Right cardiac atrium (tissue), 5 donors: ENCODE results near the gene SULT1A2. TPM values are rescaled to one million over a fixed set of nuclear protein-coding genes. Genes with fewer than 3 reads are reported as not detected.
"Not testable (repeated sequence)": the region's sequence is repeated elsewhere in the genome, so short reads cannot be mapped to it uniquely, and the experiment has no call there.

Experiments
- ATAC-seq, 2 donors: fragments of 200-7000 bp; cut with Tn5 transposase; one replicate each; pipeline versions ENCODE4 v1.8.0 to v1.9.1; 2020; ENCODE audit warnings: moderate library complexity in 2 of 2, mild to moderate bottlenecking in 1 of 2
- DNase-seq, 3 donors: peaks; one replicate each; pipeline ENCODE4 v3.0.0-alpha.2; 2020
- H3K27ac ChIP-seq: one replicate; pipeline ENCODE4 v1.5.1; 2013; ENCODE audit warnings: mild to moderate bottlenecking, low read length, control low read depth, moderate library complexity
- H3K27me3 ChIP-seq: one replicate; pipeline ENCODE4 v1.6.1; 2013; ENCODE audit not compliant: control insufficient read depth, insufficient read depth
- H3K4me1 ChIP-seq: one replicate; pipeline ENCODE4 v1.6.1; 2013; ENCODE audit warnings: low read length; ENCODE audit not compliant: control insufficient read depth, insufficient read depth
- H3K4me3 ChIP-seq: one replicate; pipeline ENCODE4 v1.5.1; 2013; ENCODE audit warnings: low read length, control low read depth
- H3K9me3 ChIP-seq: one replicate; pipeline ENCODE4 v1.6.1; 2013; ENCODE audit warnings: low read length; ENCODE audit not compliant: control insufficient read depth
- WGBS: extraction: QIAGEN DNeasy Blood & Tissue Kit; methylation state at CpG from one replicate; pipeline ENCODE4 v1.1.7; 2013; 5-methylcytosine and 5-hydroxymethylcytosine counted together
- intact Hi-C, 4 donors: fragments of 100-400 bp; cut with DNase I; formaldehyde crosslinking; loops; one replicate each; pipeline versions ENCODE4 v1.11.0 to v1.14.0; 2022 to 2023
- polyA plus RNA-seq: library from polyadenylated mRNA; stranded (reverse); fragments of 200-250 nt; gene quantifications from one replicate; pipeline ENCODE4 v1.2.3, GENCODE V29; 2013
- total RNA-seq, 4 donors: library from RNA; stranded (reverse); fragmentation: NEBNext Ultra II Directional; extraction: Animal tissue kit (Norgen Biotek cat#: 25700); gene quantifications; one replicate each; pipeline ENCODE4 v1.2.1, GENCODE V29; 2021
- donor health status: healthy with polysubstance abuse.
- donor health status: DM: no; HTN: yes; CAD: no.
- donor health status: DM: no; HTN: no; CAD: no.
- donor health status: DM: no; HTN: yes; CAD: no; lungs with severe emphysema.
- donor health status: DM: yes; HTN: yes; CAD: no.

The SULT1A2 gene
- total and polyA plus RNA-seq, 5 donors: 2.1 to 3.8 (median 2.4) TPM

- H3K4me1 ChIP-seq, H3K9me3 ChIP-seq, intact Hi-C loops, H3K27ac ChIP-seq, H3K27me3 ChIP-seq: not testable (repeated sequence)
- ATAC-seq (peak; percentile 14 to 25), DNase-seq (peak; percentile 43 to 82 (median 76))
- peak overlapping the region; percentile 15 for H3K4me3 ChIP-seq
- WGBS: 69% methylated on average over 11 of the region's 11 CpGs
Measured at GRCh38 chr16:28608867-28609596, 12.2 kb upstream of the SULT1A2 start.

GRCh38 chr16:28608496-28608808, 11.6 kb upstream of the SULT1A2 start:
- H3K9me3 ChIP-seq, H3K27ac ChIP-seq, H3K27me3 ChIP-seq, H3K4me3 ChIP-seq, ATAC-seq, intact Hi-C loops, H3K4me1 ChIP-seq: not testable (repeated sequence)
- peak in 2 of 3 donors; percentile 26 to 54 for DNase-seq
- WGBS: 97% methylated on average over 6 of the region's 7 CpGs

- DNase-seq, H3K27me3 ChIP-seq, H3K27ac ChIP-seq, H3K9me3 ChIP-seq, intact Hi-C loops, ATAC-seq, H3K4me1 ChIP-seq, H3K4me3 ChIP-seq: not testable (repeated sequence)
- 98% methylated on average over 10 of the region's 10 CpGs for WGBS
Measured at GRCh38 chr16:28607681-28608495, 11.0 kb upstream of the SULT1A2 start.

GRCh38 chr16:28607116-28607623, 10.3 kb upstream of the SULT1A2 start:
- WGBS: 95% methylated on average over 9 of the region's 9 CpGs
- ATAC-seq: no peak
- peaks cover 6% of the 10 kb centered on the region for H3K4me1 ChIP-seq
- H3K9me3 ChIP-seq: no peaks in the 10 kb centered on the region
- H3K27ac ChIP-seq: no peak overlapping the region
- no peaks in the 10 kb centered on the region for H3K27me3 ChIP-seq
- H3K4me3 ChIP-seq: no peak overlapping the region
- intact Hi-C loops: no loop called here
- no peak for DNase-seq

- Histone ChIP-seq H3K4me1 (peaks cover 6% of the 10 kb centered on the region), H3K9me3 (no peaks in the 10 kb centered on the region), H3K27me3 (no peaks in the 10 kb centered on the region), H3K4me3 (no peak overlapping the region), H3K27ac (no peak overlapping the region)
- intact Hi-C loops: no loop called here
- DNase-seq: peak in 1 of 3 donors; percentile 31
- 87% methylated on average over 16 of the region's 16 CpGs for WGBS
- no peak for ATAC-seq
Measured at GRCh38 chr16:28606291-28607115, 9.7 kb upstream of the SULT1A2 start.

- Histone ChIP-seq H3K9me3 (no peaks in the 10 kb centered on the region), H3K27me3 (no peaks in the 10 kb centered on the region), H3K4me1 (no peaks in the 10 kb centered on the region), H3K27ac (no peak overlapping the region), H3K4me3 (no peak overlapping the region)
- no peak for ATAC-seq
- peak in 1 of 3 donors; percentile 28 for DNase-seq
- WGBS: 71% methylated on average over 8 of the region's 8 CpGs
- intact Hi-C loops: no loop called here
Measured at GRCh38 chr16:28604186-28604565, 7.3 kb upstream of the SULT1A2 start.

- Histone ChIP-seq H3K27me3 (no peaks in the 10 kb centered on the region), H3K4me1 (no peaks in the 10 kb centered on the region), H3K27ac (no peak overlapping the region), H3K9me3 (no peaks in the 10 kb centered on the region), H3K4me3 (no peak overlapping the region)
- DNase-seq: peak in 2 of 3 donors; percentile 33 to 41
- no peak for ATAC-seq
- 78% methylated on average over 11 of the region's 11 CpGs for WGBS
- intact Hi-C loops: no loop called here
Measured at GRCh38 chr16:28603381-28604185, 6.7 kb upstream of the SULT1A2 start.

GRCh38 chr16:28602529-28602928, 5.7 kb upstream of the SULT1A2 start:
- DNase-seq: no peak
- no peaks in the 10 kb centered on the region for H3K4me1 ChIP-seq
- no peaks in the 10 kb centered on the region for H3K9me3 ChIP-seq
- 62% methylated on average over 5 of the region's 6 CpGs for WGBS
- intact Hi-C loops: no loop called here
- no peak for ATAC-seq
- H3K27me3 ChIP-seq: no peaks in the 10 kb centered on the region
- no peak overlapping the region for H3K4me3 ChIP-seq
- H3K27ac ChIP-seq: no peak overlapping the region

GRCh38 chr16:28602062-28602461, 5.2 kb upstream of the SULT1A2 start:
- H3K27me3 ChIP-seq, H3K9me3 ChIP-seq, H3K27ac ChIP-seq, DNase-seq, H3K4me3 ChIP-seq, H3K4me1 ChIP-seq, intact Hi-C loops, ATAC-seq: not testable (repeated sequence)
- WGBS: 88% methylated on average over 5 of the region's 10 CpGs

- H3K27ac ChIP-seq, H3K4me1 ChIP-seq, H3K27me3 ChIP-seq, H3K9me3 ChIP-seq, ATAC-seq, H3K4me3 ChIP-seq, intact Hi-C loops: not testable (repeated sequence)
- WGBS: 93% methylated on average over 12 of the region's 13 CpGs
- DNase-seq: peak in 1 of 3 donors; percentile 18
Measured at GRCh38 chr16:28601589-28601988, 4.7 kb upstream of the SULT1A2 start.
